H9 (cell line): ENCODE data around the gene SOBP. TPM values are rescaled to one million over a fixed set of nuclear protein-coding genes. Genes with fewer than 3 reads are reported as not detected.

Experiments
- DNase-seq: peaks from one replicate; pipeline ENCODE4 v3.0.0-alpha.2; 2017
- H2AFZ ChIP-seq: one replicate; pipeline ENCODE4 v1.6.1; 2013; ENCODE audit warnings: mild to moderate bottlenecking, low read length, control low read depth, moderate library complexity
- H2AK5ac ChIP-seq: 2 replicates; pipeline ENCODE4 v1.6.1; 2013; ENCODE audit warnings: low read length, control low read depth, mixed read lengths; ENCODE audit not compliant: insufficient read length
- H2BK120ac ChIP-seq: one replicate; pipeline ENCODE4 v1.6.1; 2013; ENCODE audit warnings: low read depth, mild to moderate bottlenecking, low read length, control low read depth, inconsistent platforms; ENCODE audit not compliant: poor library complexity, severe bottlenecking
- H2BK12ac ChIP-seq: 2 replicates; pipeline ENCODE4 v1.6.1; 2013; ENCODE audit warnings: low read length, control low read depth, mixed read lengths, low read depth; ENCODE audit not compliant: insufficient read length
- H2BK15ac ChIP-seq: 2 replicates; pipeline ENCODE4 v1.6.1; 2013; ENCODE audit warnings: low read depth, low read length, control low read depth
- H2BK20ac ChIP-seq: one replicate; pipeline ENCODE4 v1.6.1; 2013; ENCODE audit warnings: low read depth, mild to moderate bottlenecking, low read length, control low read depth, inconsistent platforms; ENCODE audit not compliant: poor library complexity, severe bottlenecking
- H2BK5ac ChIP-seq: 2 replicates; pipeline ENCODE4 v1.6.1; 2013; ENCODE audit warnings: low read length, control low read depth, mixed read lengths; ENCODE audit not compliant: insufficient read length
- H3K14ac ChIP-seq: 2 replicates; pipeline ENCODE4 v1.6.1; 2013; ENCODE audit warnings: low read length, control low read depth; ENCODE audit not compliant: insufficient read depth
- H3K18ac ChIP-seq: 2 replicates; pipeline ENCODE4 v1.6.1; 2013; ENCODE audit warnings: low read depth, mild to moderate bottlenecking, mixed read lengths, low read length, control low read depth; ENCODE audit not compliant: insufficient read length
- H3K23ac ChIP-seq: 2 replicates; pipeline ENCODE4 v1.6.1; 2013; ENCODE audit warnings: low read length, control low read depth, mixed read lengths, low read depth; ENCODE audit not compliant: insufficient read length
- H3K23me2 ChIP-seq: 2 replicates; pipeline ENCODE4 v1.6.1; 2013; ENCODE audit warnings: low read depth, mild to moderate bottlenecking, mixed read lengths, low read length, control low read depth; ENCODE audit not compliant: insufficient read length, poor library complexity, severe bottlenecking
- H3K27ac ChIP-seq: 2 replicates; pipeline ENCODE4 v1.5.1; 2013; ENCODE audit warnings: low read length, control low read depth, mixed read lengths, low read depth; ENCODE audit not compliant: insufficient read length
- H3K27me3 ChIP-seq: 2 replicates; pipeline ENCODE4 v1.6.1; 2013; ENCODE audit warnings: low read length, control low read depth, inconsistent platforms; ENCODE audit not compliant: insufficient read depth
- H3K4ac ChIP-seq: 2 replicates; pipeline ENCODE4 v1.6.1; 2013; ENCODE audit warnings: low read depth, mild to moderate bottlenecking, control low read depth, inconsistent platforms, low read length, moderate library complexity
- H3K4me1 ChIP-seq: 2 replicates; pipeline ENCODE4 v1.6.1; 2013; ENCODE audit warnings: low read length, control low read depth, inconsistent platforms; ENCODE audit not compliant: insufficient read depth
- H3K4me2 ChIP-seq: 2 replicates; pipeline ENCODE4 v1.6.1; 2013; ENCODE audit warnings: low read length, control low read depth, mixed read lengths; ENCODE audit not compliant: insufficient read length, insufficient read depth
- H3K56ac ChIP-seq: 2 replicates; pipeline ENCODE4 v1.6.1; 2013; ENCODE audit warnings: low read depth, mild to moderate bottlenecking, mixed read lengths, low read length, control low read depth; ENCODE audit not compliant: insufficient read length
- H3K79me1 ChIP-seq: 2 replicates; pipeline ENCODE4 v1.6.1; 2013; ENCODE audit warnings: low read depth, mild to moderate bottlenecking, moderate library complexity, low read length, control low read depth, inconsistent platforms; ENCODE audit not compliant: insufficient read depth, poor library complexity, severe bottlenecking
- H3K79me2 ChIP-seq: 2 replicates; pipeline ENCODE4 v1.6.1; 2013; ENCODE audit warnings: low read length, control low read depth, inconsistent platforms; ENCODE audit not compliant: insufficient read depth
- H3K9ac ChIP-seq: 2 replicates; pipeline ENCODE4 v1.6.1; 2013; ENCODE audit warnings: low read length, control low read depth, mixed read lengths; ENCODE audit not compliant: insufficient read length; ENCODE audit errors: extremely low read depth
- H3K9me3 ChIP-seq: one replicate; pipeline ENCODE4 v1.6.1; 2013; ENCODE audit warnings: low read depth, low read length, inconsistent platforms; ENCODE audit not compliant: control insufficient read depth
- H3T11ph ChIP-seq: one replicate; pipeline ENCODE4 v1.6.1; 2013; ENCODE audit warnings: mild to moderate bottlenecking, low read length, control low read depth, inconsistent platforms
- H4K20me1 ChIP-seq: one replicate; pipeline ENCODE4 v1.6.1; 2013; ENCODE audit not compliant: control insufficient read depth, insufficient read length, insufficient read depth
- H4K5ac ChIP-seq: 2 replicates; pipeline ENCODE4 v1.6.1; 2013; ENCODE audit warnings: low read depth, mild to moderate bottlenecking, mixed read lengths, low read length, control low read depth; ENCODE audit not compliant: insufficient read length
- H4K8ac ChIP-seq: replicated peaks from 2 replicates; pipeline ENCODE4 v1.6.1; 2013; ENCODE audit warnings: low read length, control low read depth, mixed read lengths, low read depth; ENCODE audit not compliant: insufficient read length
- H4K91ac ChIP-seq: 2 replicates; pipeline ENCODE4 v1.6.1; 2013; ENCODE audit warnings: low read depth, mild to moderate bottlenecking, moderate library complexity, mixed read lengths, low read length, control low read depth; ENCODE audit not compliant: insufficient read length
- H3K27ac Mint-ChIP-seq, 3 experiments: 2 replicates in 2 of 3; 3 replicates in 1 of 3; pipeline ENCODE4 v1.8.0; 2020 to 2021; ENCODE audit warnings: mixed read lengths in 3 of 3, mild to moderate bottlenecking in 1 of 3, moderate library complexity in 1 of 3
- H3K27me3 Mint-ChIP-seq: 2 replicates; pipeline ENCODE4 v1.8.0; 2021; ENCODE audit warnings: low read depth, mild to moderate bottlenecking, moderate library complexity, mixed read lengths
- H3K36me3 Mint-ChIP-seq, 3 experiments: 2 replicates in 2 of 3; 3 replicates in 1 of 3; pipeline ENCODE4 v1.8.0; 2020 to 2021; ENCODE audit warnings: low read depth in 3 of 3, mixed read lengths in 3 of 3; ENCODE audit not compliant: insufficient read depth in 1 of 3
- H3K4me1 Mint-ChIP-seq, 2 experiments: 2 replicates each; pipeline ENCODE4 v1.8.0; 2020; ENCODE audit warnings: mixed read lengths in 2 of 2
- H3K4me3 Mint-ChIP-seq, 2 experiments: 2 replicates in 1 of 2; 3 replicates in 1 of 2; pipeline ENCODE4 v1.8.0; 2020 to 2021; ENCODE audit warnings: mild to moderate bottlenecking in 2 of 2, mixed read lengths in 2 of 2, moderate library complexity in 1 of 2
- H3K9me3 Mint-ChIP-seq, 2 experiments: 2 replicates in 1 of 2; 3 replicates in 1 of 2; pipeline ENCODE4 v1.8.0; 2020; ENCODE audit warnings: mild to moderate bottlenecking in 2 of 2, mixed read lengths in 2 of 2, moderate library complexity in 1 of 2
- CTCF ChIP-seq: fragments of 200-600 bp; sonication (generic); conservative IDR thresholded peaks from 3 replicates; pipeline ENCODE4 v1.8.0; 2021; ENCODE audit warnings: antibody characterized with exemption, mild to moderate bottlenecking
- WGBS: extraction: QIAGEN DNeasy Blood & Tissue Kit; methylation state at CpG from one replicate; pipeline ENCODE4 v1.1.7; 2013; ENCODE audit warnings: missing lambda C conversion rate, low lambda C conversion rate, mixed read lengths; ENCODE audit not compliant: insufficient read length; ENCODE audit errors: extremely low coverage; 5-methylcytosine and 5-hydroxymethylcytosine counted together
- total RNA-seq: library from RNA; stranded (reverse); gene quantifications from 2 replicates; pipeline ENCODE4 v1.2.1, GENCODE V29; 2021

The SOBP gene
- total RNA-seq, 1 experiment from 2014 or later, result 4.3 TPM

GRCh38 chr6:107644513-107644912 lies 154.6 kb downstream of the SOBP start:
- Histone ChIP-seq H3K79me1 (no peaks in the 10 kb centered on the region), H3K4ac (no peak overlapping the region), H3K9ac (no peak overlapping the region), H3K4me2 (no peak overlapping the region), H3K27me3 (no peaks in the 10 kb centered on the region), H3K27ac (no peak overlapping the region), H2AFZ (no peak overlapping the region), H2AK5ac (no peak overlapping the region), H4K5ac (no peak overlapping the region), H2BK120ac (no peak overlapping the region), H2BK15ac (no peak overlapping the region), H3K79me2 (no peaks in the 10 kb centered on the region), H3K56ac (no peak overlapping the region), H4K20me1 (no peaks in the 10 kb centered on the region), H4K91ac (no peak overlapping the region), H4K8ac (no peak overlapping the region), H3K23me2 (no peaks in the 10 kb centered on the region), H3K14ac (no peak overlapping the region), H3T11ph (no peak overlapping the region), H2BK12ac (no peak overlapping the region), H2BK20ac (no peak overlapping the region), H3K18ac (no peak overlapping the region), H3K9me3 (no peaks in the 10 kb centered on the region), H3K4me1 (no peaks in the 10 kb centered on the region), H2BK5ac (no peak overlapping the region), H3K23ac (no peak overlapping the region)
- Mint-ChIP-seq H3K27me3 (no peaks in the 10 kb centered on the region; the same call in 1 of the 2 replicates), H3K36me3 (no peaks in the 10 kb centered on the region), H3K9me3 (no peaks in the 10 kb centered on the region), H3K4me1 (no peaks in the 10 kb centered on the region; a peak in 1 of 4 replicates), H3K4me3 (no peak overlapping the region), H3K27ac (no peak overlapping the region)
- no CpG with 5 or more reads among the region's 1 CpG for WGBS
- DNase-seq, result no peak
- TF ChIP-seq CTCF, result no peak
